ENCODE results near the gene RHAG.

RHAG gene

GRCh38 chr6:49564552-49564951 is 72.1 kb downstream of the RHAG start:
- DNase-seq (ENCODE audit: low spot score), result no peak

- no peak for DNase-seq (ENCODE audit: low spot score)
These were observed 73.4 kb downstream of the RHAG start for GRCh38 chr6:49563006-49563886.

DNA sequence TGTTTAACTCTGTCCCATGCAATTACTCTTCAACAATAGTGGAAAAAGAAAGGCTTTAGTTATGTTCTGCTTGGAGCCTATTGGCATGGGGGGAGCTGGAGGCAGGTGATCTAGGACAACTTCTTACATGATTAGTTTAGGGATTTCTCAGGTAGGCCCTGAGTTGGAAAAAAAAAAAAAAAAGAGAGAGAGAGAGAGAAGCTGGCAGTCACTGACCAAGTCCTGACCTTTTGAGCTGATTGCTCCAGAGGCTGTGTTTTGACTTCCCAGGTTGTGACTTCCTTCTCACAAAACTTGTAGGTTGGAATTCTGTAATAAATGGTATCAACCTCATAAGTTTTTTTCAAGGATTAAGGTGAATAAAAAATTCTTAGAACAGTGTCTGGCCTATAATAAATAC is 78.4 kb downstream of the RHAG start:
- no peak for DNase-seq (ENCODE audit: low spot score)

DNA sequence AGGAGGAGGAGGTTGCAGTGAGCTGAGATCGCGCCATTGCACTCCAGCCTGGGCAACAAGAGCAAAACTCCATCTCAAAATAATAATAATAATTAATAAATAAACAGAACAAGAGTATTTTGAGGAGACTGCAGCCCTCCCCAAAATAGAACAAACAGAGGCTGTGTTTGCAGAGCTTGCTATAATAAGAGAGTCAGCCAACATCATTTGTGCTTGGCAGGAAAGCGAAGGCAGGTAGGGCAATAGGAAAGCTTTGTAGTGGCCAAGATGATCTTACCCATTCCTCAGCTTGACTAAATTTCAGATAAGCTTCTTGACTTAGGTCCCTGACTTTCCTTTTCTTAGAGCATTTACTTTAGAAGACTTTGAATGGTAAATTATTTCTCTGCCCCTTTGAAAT is 79.5 kb downstream of the RHAG start:
- DNase-seq (ENCODE audit: low spot score), result no peak

DNA sequence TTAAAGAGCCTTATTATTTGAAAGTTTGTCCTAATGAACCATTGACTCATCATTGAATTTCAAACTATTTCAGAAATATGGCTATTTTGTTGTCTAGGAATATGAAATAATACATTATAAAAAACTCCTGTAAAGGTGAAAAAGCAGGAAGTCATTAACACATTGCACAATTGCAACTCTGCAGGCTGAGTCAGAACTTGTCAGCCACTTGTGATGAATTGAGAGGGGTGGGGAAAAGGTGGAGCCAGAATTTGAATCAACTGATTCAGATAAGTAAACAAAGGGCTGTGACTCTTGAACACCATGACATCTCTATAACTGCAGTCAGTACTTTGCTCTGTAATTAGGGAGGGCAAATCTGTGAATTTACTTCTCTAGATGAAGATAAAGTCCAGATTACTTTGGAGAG is 80.2 kb downstream of the RHAG start:
- no peak for DNase-seq (ENCODE audit: low spot score)

DNA sequence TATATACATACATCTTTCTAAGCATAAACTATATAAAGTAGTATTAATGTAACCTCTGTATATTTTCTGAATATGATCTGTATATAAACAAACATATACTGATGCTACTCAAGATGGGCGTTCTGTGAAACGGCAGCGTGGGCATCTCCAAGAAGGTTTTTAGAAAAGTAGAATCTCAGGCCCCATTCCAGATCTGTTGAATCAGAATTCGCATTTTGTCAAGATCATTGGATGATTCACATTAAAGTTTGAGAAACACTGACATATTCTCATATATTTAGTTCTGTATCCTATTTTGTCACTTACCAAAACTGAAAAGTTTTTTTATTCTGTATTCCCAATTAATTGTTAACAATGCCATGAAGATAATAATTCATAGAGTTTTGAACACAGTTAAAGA is 80.7 kb downstream of the RHAG start:
- DNase-seq (ENCODE audit: low spot score), result no peak
